Muscle of leg (tissue), 11 donors: ENCODE data around the gene MRTFB. TPM values are rescaled to one million over a fixed set of nuclear protein-coding genes. Genes with fewer than 3 reads are reported as not detected.

Experiments
- DNase-seq: peaks from one replicate; pipeline ENCODE4 v3.0.0; 2013
- H3K27ac ChIP-seq: one replicate; pipeline ENCODE4 v1.5.1; 2013; ENCODE audit warnings: mild to moderate bottlenecking, low read length, control low read depth
- H3K27me3 ChIP-seq: one replicate; pipeline ENCODE4 v1.6.1; 2013; ENCODE audit warnings: low read length; ENCODE audit not compliant: control insufficient read depth, insufficient read depth
- H3K36me3 ChIP-seq: one replicate; pipeline ENCODE4 v1.6.1; 2013; ENCODE audit warnings: low read length; ENCODE audit not compliant: control insufficient read depth, insufficient read depth
- H3K4me1 ChIP-seq: one replicate; pipeline ENCODE4 v1.6.1; 2013; ENCODE audit warnings: low read length; ENCODE audit not compliant: control insufficient read depth, insufficient read depth
- H3K4me3 ChIP-seq: one replicate; pipeline ENCODE4 v1.5.1; 2013; ENCODE audit warnings: low read length, control low read depth
- H3K9me3 ChIP-seq: replicated peaks from 2 replicates; pipeline ENCODE4 v1.6.1; 2013; ENCODE audit warnings: low read depth, low read length; ENCODE audit not compliant: control insufficient read depth
- WGBS: methylation state at CpG from one replicate; pipeline ENCODE4 v1.1.5; 2013; ENCODE audit warnings: missing lambda C conversion rate; ENCODE audit not compliant: insufficient coverage; 5-methylcytosine and 5-hydroxymethylcytosine counted together
- polyA plus RNA-seq, 8 donors: library from polyadenylated mRNA; unstranded; fragments of 120-200 nt; gene quantifications; one replicate each; pipeline versions ENCODE4 v1.2.1 to v1.2.3, GENCODE V29; 2013; ENCODE audit warnings: inconsistent platforms in 1 of 8, low replicate concordance in 1 of 8; ENCODE audit not compliant: insufficient read length in 8 of 8, insufficient read depth in 1 of 8
- total RNA-seq: library from RNA; stranded (reverse); fragments of 120-200 nt; gene quantifications from one replicate; pipeline ENCODE4 v1.2.4, GENCODE V29; 2013

The MRTFB gene
- total and polyA plus RNA-seq, 9 donors = 12.4 to 22.3 (median 17.0) TPM

DNA sequence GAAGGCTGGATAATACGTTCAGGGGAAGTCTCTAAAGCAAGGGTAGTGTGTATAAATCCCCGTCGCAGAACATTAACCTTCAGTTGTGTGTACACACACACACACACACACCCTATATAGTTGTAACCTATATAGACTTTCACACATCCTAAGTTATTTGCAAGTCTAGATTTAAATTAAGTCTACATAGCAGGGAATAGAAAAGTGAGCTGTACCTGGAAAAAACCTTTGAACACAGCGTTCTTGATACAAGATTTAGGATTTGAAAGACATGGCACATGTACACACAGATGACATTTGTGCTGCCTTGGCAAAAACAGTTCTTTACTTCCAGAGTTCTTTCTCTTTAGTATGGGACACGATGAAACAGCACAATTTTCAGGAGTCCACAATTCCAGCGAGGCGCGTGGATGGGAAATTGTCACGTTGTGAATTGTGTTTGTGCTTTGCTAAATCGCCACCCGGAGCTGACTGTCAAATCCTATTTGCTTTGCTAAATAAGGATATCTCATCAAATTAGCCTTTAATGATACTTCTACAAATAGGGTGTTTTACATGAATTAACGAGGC lies 233.9 kb downstream of the MRTFB start:
- Histone ChIP-seq H3K9me3 (no peaks in the 10 kb centered on the region), H3K27ac (no peak overlapping the region), H3K4me3 (no peak overlapping the region), H3K4me1 (peaks cover 50% of the 10 kb centered on the region), H3K27me3 (peaks cover 23% of the 10 kb centered on the region), H3K36me3 (no peaks in the 10 kb centered on the region)
- 92% methylated on average over 2 of the region's 12 CpGs for WGBS
- no peak for DNase-seq

DNA sequence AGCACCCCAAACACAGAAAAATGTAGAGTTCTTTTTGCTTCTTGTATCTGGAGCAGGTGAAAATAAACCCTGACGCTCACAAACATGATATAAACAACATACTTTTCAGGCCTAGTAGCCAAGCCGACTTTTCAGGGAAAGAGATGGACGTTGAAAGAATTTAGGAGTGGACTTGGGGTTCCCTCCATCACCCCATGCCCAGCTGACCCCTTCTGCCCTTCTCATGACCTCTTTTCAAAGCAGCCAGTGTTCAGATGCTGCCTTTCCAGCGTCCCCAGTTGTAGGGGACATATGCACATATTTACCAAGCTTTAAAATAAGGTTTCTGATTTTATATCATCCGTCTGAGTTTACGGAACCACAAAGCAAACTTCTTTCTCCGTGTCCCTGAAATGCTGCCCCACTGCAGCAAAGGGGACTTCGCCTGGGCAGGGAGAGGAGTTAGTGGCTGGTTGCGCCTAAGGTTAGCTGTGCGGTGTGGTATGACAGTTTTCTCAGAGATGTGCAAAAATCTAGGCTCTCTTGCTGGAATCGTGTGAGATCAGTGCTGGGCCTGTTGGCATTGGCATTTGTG lies 235.5 kb downstream of the MRTFB start:
- Histone ChIP-seq H3K4me3 (no peak overlapping the region), H3K36me3 (no peaks in the 10 kb centered on the region), H3K4me1 (peaks cover 48% of the 10 kb centered on the region), H3K27me3 (peaks cover 18% of the 10 kb centered on the region), H3K9me3 (no peaks in the 10 kb centered on the region), H3K27ac (no peak overlapping the region)
- WGBS = 72% methylated on average over 5 of the region's 11 CpGs
- DNase-seq = no peak

DNA sequence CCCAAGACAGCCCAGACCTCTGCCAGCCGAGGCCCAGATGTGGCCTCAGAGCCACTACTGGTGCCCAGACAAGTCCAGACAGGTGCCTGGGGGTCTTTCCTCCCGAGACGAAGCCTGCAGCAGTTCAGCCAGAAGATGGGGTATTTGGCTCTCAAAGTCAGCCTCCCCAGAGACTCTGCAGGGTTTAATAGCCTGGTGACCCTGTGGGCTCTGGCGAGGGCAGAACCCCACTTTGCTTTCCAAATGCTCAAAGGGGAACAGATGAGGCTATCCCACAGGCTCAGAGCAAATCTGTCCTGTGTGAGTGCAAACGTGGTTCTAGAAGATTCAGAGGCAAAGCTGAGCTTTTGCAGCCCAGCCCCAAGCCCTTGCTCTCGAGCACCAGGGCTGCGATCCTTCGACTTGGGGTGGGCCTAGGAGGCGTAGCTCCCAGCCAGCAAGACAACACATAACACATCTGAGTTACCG lies 236.0 kb downstream of the MRTFB start:
- DNase-seq = no peak
- Histone ChIP-seq H3K4me1 (peaks cover 46% of the 10 kb centered on the region), H3K4me3 (no peak overlapping the region), H3K27ac (no peak overlapping the region), H3K9me3 (no peaks in the 10 kb centered on the region), H3K27me3 (peaks cover 16% of the 10 kb centered on the region), H3K36me3 (no peaks in the 10 kb centered on the region)
- WGBS = 80% methylated on average over 5 of the region's 10 CpGs

DNA sequence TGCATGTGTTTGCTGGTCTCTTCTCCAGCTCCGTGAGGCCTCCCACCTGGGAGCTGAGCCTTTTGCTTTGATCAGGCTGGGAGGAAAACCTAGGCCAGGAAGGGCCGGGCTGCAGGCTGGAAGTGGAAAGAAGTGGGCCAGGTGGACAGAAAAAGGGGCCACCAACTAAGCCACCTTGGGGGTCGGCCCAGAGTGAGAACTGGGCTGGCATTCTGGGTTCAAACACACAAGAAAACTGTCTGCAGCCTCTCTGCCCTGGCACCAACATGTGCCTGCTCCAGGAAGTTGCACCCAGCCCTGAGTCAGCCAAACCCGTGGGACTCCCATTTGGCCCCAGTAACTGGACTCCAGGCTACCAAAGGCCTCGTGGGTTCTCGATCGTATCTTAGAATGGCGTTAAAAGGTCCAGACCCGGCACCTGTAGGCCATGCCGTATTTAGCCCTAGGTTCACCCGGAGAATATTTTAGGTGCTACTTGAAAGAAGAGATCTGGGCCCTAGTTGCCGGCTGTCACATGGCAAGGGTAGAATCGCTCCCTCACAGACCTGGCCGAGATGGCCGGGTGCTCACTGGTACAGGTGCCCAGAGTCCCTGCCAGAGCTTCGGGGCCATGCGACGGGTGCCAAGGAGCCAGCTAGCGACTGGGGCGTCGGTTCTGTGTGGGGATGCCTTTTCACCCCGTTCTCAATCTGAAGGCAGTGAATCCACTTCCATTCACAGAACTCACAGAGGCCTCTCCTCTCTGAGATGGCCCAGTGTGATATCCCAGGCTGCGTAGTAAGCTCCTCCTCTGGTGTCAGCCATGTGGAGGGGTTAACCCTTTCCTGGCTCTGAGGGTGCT lies 236.6 kb downstream of the MRTFB start:
- Histone ChIP-seq H3K36me3 (no peaks in the 10 kb centered on the region), H3K9me3 (no peaks in the 10 kb centered on the region), H3K4me3 (no peak overlapping the region), H3K4me1 (peaks cover 46% of the 10 kb centered on the region), H3K27me3 (peaks cover 13% of the 10 kb centered on the region), H3K27ac (no peak overlapping the region)
- WGBS = 64% methylated on average over 12 of the region's 23 CpGs
- DNase-seq = no peak

DNA sequence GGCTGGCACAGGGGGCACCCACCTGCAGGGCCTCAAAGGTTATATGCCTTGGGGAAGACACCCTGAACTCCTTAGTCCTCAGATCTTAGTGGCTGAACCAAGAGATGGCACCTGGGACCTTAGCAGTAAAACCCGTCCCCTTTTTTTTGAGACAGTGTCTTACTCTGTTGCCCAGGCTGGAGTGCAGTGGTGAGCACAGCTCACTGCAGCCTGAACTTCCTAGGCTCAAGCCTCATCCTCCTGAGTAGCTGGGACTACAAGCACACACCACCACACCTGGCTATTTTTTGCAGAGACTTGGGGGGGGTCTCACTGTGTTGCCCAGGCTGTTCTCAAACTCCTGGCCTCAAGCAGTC lies 237.2 kb downstream of the MRTFB start:
- WGBS = no CpG with 5 or more reads among the region's 1 CpG
- Histone ChIP-seq H3K36me3 (no peaks in the 10 kb centered on the region), H3K4me3 (no peak overlapping the region), H3K27ac (no peak overlapping the region), H3K4me1 (peaks cover 44% of the 10 kb centered on the region), H3K9me3 (no peaks in the 10 kb centered on the region), H3K27me3 (peaks cover 8% of the 10 kb centered on the region)
- DNase-seq = no peak

DNA sequence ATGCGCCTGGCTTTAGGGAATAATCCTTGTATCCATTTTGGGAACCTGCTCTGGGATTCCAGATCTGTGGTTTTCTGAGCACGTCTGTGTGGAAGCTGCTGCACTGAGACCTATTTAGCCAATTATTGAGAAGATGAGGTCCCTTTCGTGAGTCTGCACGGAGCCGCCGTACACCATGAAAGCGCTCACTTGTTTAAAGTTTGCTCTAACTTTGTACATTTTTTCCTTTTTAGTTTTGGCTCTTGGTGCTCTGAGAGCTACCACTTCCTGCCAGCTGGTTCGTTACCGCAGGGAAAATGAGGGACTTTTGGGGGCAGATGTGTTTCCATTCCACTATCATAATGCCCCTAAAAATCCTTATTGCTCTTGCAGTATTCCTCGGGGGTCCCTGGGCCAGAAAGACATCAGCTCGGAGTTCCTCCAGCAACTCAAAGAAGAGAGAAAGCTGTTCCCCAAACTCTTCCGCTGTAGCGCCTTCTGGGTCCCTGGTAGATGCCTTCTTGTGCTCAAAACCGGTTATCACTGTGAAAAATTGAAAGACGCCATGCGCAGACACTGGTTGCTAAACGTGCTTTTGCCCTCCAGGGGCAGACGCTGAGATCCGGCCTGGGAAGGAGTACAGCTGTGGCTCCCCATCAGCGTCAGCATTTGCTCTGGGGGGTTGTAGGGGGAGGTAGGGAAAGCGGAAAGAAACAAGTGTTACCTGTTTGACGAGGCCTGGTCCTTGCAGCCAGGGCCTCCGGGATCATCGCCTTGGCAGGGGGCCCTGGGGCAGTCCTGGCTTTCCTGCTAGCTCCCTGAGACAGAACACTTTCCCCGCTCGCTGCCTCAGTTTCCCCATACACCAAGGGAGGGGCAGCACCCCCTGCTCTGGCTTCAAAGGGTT lies 238.1 kb downstream of the MRTFB start:
- Histone ChIP-seq H3K27ac (no peak overlapping the region), H3K27me3 (peaks cover 2% of the 10 kb centered on the region), H3K36me3 (no peaks in the 10 kb centered on the region), H3K9me3 (no peaks in the 10 kb centered on the region), H3K4me3 (no peak overlapping the region), H3K4me1 (peaks cover 37% of the 10 kb centered on the region)
- peak; percentile 34 for DNase-seq
- WGBS = 17% methylated on average over 16 of the region's 26 CpGs

DNA sequence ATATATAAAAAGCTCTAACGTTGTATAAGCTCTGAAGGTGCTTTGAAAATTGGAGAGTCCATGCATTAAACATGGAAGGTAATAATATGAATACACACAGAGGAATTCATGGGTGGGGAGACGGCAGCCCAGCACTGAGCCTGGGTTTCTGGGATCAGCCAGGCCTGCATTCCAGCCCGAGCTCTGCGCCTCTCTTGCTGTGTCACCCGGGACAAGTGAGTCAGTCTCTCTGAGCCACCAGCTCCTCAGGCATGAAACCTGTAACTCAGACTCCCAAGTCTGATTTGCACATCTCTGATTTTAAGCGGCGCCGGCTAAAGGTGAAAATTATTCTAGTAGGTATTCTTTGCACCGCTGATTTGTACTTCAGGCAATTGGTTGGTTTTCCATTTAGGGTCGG lies 238.8 kb downstream of the MRTFB start:
- peaks cover 2% of the 10 kb centered on the region for H3K27me3 ChIP-seq
- no peak overlapping the region for H3K27ac ChIP-seq

DNA sequence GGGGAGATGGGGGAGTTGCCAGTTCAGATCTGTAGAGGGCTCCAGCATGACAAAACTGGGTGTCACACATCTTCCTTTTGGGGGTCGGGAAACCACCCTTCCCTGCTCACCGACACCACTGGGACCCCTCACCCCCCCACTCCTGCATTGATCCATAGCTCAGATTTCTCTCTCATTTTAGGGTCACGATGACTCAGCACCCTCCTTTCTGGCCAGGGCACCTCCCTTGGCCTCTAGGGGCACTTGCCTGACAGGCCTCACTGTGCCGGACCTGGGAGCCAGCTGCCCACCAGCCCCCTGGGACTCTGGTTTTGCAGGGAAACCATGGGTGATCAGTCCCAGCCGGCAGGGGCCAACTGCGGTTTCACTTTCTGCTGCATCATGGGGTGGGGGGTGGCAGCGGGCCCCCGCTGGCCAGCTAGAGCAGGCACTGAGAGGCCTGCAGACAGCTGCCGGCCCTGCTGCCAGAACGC lies 239.4 kb downstream of the MRTFB start:
- WGBS = 24% methylated on average over 8 of the region's 10 CpGs
- peak; percentile 37 for DNase-seq
- H3K4me3 ChIP-seq = no peak overlapping the region
- peak overlapping the region; percentile 13 for H3K27ac ChIP-seq
- H3K36me3 ChIP-seq = no peaks in the 10 kb centered on the region
- peaks cover 2% of the 10 kb centered on the region for H3K27me3 ChIP-seq
- H3K4me1 ChIP-seq = peaks cover 37% of the 10 kb centered on the region
- no peaks in the 10 kb centered on the region for H3K9me3 ChIP-seq

More for the DNA sequence above, 238.8 kb downstream of the MRTFB start:
- WGBS = 58% methylated on average over 6 of the region's 10 CpGs
- Histone ChIP-seq H3K4me3 (no peak overlapping the region), H3K4me1 (peaks cover 37% of the 10 kb centered on the region), H3K9me3 (no peaks in the 10 kb centered on the region), H3K36me3 (no peaks in the 10 kb centered on the region)
- DNase-seq = no peak

DNA sequence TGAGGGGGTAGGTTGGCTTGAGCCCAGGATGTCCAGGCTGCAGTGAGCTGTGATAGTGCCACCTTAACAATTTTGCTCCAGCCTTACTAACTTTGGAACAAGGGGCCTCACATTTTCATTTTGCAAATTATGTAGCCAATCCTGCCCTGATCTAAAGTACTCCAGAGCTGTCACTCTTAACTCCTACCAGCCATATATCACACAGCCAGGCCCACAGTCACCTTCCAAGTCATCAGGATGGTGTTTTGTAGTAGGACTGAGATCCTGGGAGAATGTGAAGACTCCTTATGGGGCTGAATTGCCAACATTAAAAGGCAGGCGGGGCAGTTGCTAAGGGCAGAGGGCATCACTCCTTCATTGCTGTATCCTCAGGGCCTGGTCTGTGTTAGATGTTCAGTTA lies 243.0 kb downstream of the MRTFB start:
- no peaks in the 10 kb centered on the region for H3K9me3 ChIP-seq
- H3K4me1 ChIP-seq = peaks cover 15% of the 10 kb centered on the region
- H3K27me3 ChIP-seq = no peaks in the 10 kb centered on the region
- no CpG with 5 or more reads among the region's 1 CpG for WGBS
- H3K27ac ChIP-seq = no peak overlapping the region
- H3K36me3 ChIP-seq = no peaks in the 10 kb centered on the region
- DNase-seq = no peak
- no peak overlapping the region for H3K4me3 ChIP-seq
